HepG2 (cell line): ENCODE data around the gene RAB1B. TPM values are rescaled to one million over a fixed set of nuclear protein-coding genes. Genes with fewer than 3 reads are reported as not detected.

ENCODE experiments used
- GLI4 ChIP-seq: sonication (generic); formaldehyde crosslinking; IDR thresholded peaks from 2 replicates; pipeline ENCODE4 v1.5.1; 2020; ENCODE audit warnings: missing genetic modification reagents, mild to moderate bottlenecking, moderate library complexity, borderline replicate concordance
- HNRNPLL ChIP-seq: fragments of 200-400 bp; formaldehyde crosslinking; IDR thresholded peaks from 2 replicates; pipeline ENCODE4 v1.6.1; 2017; ENCODE audit warnings: mild to moderate bottlenecking, low read depth, low read length; ENCODE audit not compliant: poor library complexity, severe bottlenecking
- NFRKB ChIP-seq: fragments of 450-650 bp; IDR thresholded peaks from 2 replicates; pipeline ENCODE4 v1.6.1; 2017
- POLR2A ChIP-seq, 2 experiments: IDR thresholded peaks; 2 replicates each; pipeline ENCODE4 v1.6.1; 2011; ENCODE audit warnings: low read depth in 2 of 2, low read length in 2 of 2, mild to moderate bottlenecking in 1 of 2, moderate library complexity in 1 of 2; ENCODE audit not compliant: insufficient read depth in 1 of 2
- ZIK1 ChIP-seq: sonication (generic); formaldehyde crosslinking; IDR thresholded peaks from 2 replicates; pipeline ENCODE4 v1.5.0; 2020; ENCODE audit warnings: mild to moderate bottlenecking, low read depth, missing genetic modification reagents, borderline replicate concordance
- ZMYM2 ChIP-seq: sonication (generic); formaldehyde crosslinking; IDR thresholded peaks from 2 replicates; pipeline ENCODE4 v1.8.0; 2022; ENCODE audit warnings: mild to moderate bottlenecking, missing genetic modification reagents
- ZNF724P ChIP-seq: sonication (generic); formaldehyde crosslinking; IDR thresholded peaks from 2 replicates; pipeline ENCODE4 v1.8.0; 2022; ENCODE audit warnings: missing genetic modification reagents, borderline replicate concordance
- polyA plus RNA-seq, 8 experiments: library from polyadenylated mRNA; depleted of rRNA in 3 of 8; stranded (reverse) in 7 of 8; unstranded in 1 of 8; fragments of >200 nt; fragmentation: Illumina TruSeq in 4 of 8; extraction: Trizol in 4 of 8; gene quantifications; 2 replicates each; pipeline versions ENCODE4 v1.2.1 to v1.2.3, GENCODE V29; 2011 to 2016; ENCODE audit warnings: low read depth in 4 of 8, missing spikeins in 1 of 8, mixed read lengths in 1 of 8; ENCODE audit not compliant: insufficient read depth in 1 of 8
- total RNA-seq, 5 experiments: library from RNA; depleted of rRNA; stranded (reverse); fragments of >200 nt; fragmentation: Illumina TruSeq; extraction: Trizol; gene quantifications; 2 replicates each; pipeline ENCODE4 v1.2.3, GENCODE V29; 2016; ENCODE audit warnings: low read depth in 1 of 5
- TF ChIP-seq, protein P1 (sequence below), 2 experiments: sonication (generic) in 1 of 2; formaldehyde crosslinking in 1 of 2; IDR thresholded peaks; 2 replicates each; pipeline versions ENCODE4 v1.4.0 to v1.6.1; 2016 to 2020; ENCODE audit warnings: borderline replicate concordance in 1 of 2, low read depth in 1 of 2, mild to moderate bottlenecking in 1 of 2, missing genetic modification reagents in 1 of 2
- TF ChIP-seq, protein P2 (sequence below): sonication (generic); formaldehyde crosslinking; IDR thresholded peaks from 2 replicates; pipeline ENCODE4 v1.5.0; 2020; ENCODE audit warnings: mild to moderate bottlenecking, missing genetic modification reagents, borderline replicate concordance
- TF ChIP-seq, protein P3 (sequence below): sonication (generic); formaldehyde crosslinking; IDR thresholded peaks from 2 replicates; pipeline ENCODE4 v1.8.0; 2023; ENCODE audit warnings: mild to moderate bottlenecking, missing genetic modification reagents
- TF ChIP-seq, protein P4 (sequence below): sonication (generic); formaldehyde crosslinking; IDR thresholded peaks from 2 replicates; pipeline ENCODE4 v1.8.1; 2023; ENCODE audit warnings: mild to moderate bottlenecking, missing genetic modification reagents, borderline replicate concordance
- TF ChIP-seq, protein P5 (sequence below): IDR thresholded peaks from 2 replicates; pipeline ENCODE4 v1.6.1; 2016; ENCODE audit warnings: low read depth, borderline replicate concordance

RAB1B gene
- total and polyA plus RNA-seq, 2 of the 13 experiments (the other 11 are each of a cell fraction or from before 2014, with no cell fraction given), result 77.9 to 87.9 TPM

DNA sequence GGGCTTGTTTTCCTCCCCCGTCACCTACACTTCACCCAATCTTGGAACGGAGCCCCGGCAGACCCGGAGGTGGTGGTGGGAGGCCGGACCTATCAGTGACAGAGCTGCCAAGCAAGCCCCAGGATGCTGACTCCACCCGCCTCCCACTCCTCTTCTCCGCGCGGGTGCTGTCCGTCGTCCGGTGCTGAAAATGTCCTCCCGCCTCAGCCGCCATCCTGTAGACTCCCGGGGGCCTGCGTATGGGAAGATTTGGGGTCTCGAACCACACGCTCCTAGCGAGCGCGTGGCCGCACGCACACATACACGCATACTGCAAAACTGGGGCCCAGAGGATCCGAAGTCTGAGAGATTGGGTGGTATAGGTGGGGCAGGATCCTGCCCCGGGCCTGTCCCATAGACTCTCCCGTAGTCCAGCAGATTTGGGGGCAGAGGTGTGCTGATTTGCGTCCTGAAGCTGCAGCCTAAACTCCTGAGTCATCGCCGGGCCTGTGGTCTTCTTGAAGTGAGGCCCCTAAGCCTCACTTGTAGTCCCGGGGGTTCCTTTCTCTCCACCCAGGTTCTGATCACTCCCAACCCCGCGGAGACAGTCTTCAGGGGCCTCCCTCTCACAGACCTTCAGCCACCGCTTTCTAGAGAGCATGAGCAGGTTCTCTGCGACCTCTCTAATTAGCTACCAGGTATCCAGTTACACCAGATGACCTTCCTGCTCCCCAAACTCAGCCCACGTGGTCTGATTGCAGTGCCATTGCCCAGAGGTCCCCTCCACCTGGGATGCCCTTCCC lies 21.3 kb downstream of the RAB1B start (continued):
- TF ChIP-seq, protein P1, sequence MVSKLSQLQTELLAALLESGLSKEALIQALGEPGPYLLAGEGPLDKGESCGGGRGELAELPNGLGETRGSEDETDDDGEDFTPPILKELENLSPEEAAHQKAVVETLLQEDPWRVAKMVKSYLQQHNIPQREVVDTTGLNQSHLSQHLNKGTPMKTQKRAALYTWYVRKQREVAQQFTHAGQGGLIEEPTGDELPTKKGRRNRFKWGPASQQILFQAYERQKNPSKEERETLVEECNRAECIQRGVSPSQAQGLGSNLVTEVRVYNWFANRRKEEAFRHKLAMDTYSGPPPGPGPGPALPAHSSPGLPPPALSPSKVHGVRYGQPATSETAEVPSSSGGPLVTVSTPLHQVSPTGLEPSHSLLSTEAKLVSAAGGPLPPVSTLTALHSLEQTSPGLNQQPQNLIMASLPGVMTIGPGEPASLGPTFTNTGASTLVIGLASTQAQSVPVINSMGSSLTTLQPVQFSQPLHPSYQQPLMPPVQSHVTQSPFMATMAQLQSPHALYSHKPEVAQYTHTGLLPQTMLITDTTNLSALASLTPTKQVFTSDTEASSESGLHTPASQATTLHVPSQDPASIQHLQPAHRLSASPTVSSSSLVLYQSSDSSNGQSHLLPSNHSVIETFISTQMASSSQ (IDR thresholded peaks at IDR 0.05; ENCODE audit: low read depth), result no peak
- TF ChIP-seq, protein P1 (CRISPR knock-in tag; IDR thresholded peaks at IDR 0.05; ENCODE audit: borderline replicate concordance), result no peak
- TF ChIP-seq, protein P2, sequence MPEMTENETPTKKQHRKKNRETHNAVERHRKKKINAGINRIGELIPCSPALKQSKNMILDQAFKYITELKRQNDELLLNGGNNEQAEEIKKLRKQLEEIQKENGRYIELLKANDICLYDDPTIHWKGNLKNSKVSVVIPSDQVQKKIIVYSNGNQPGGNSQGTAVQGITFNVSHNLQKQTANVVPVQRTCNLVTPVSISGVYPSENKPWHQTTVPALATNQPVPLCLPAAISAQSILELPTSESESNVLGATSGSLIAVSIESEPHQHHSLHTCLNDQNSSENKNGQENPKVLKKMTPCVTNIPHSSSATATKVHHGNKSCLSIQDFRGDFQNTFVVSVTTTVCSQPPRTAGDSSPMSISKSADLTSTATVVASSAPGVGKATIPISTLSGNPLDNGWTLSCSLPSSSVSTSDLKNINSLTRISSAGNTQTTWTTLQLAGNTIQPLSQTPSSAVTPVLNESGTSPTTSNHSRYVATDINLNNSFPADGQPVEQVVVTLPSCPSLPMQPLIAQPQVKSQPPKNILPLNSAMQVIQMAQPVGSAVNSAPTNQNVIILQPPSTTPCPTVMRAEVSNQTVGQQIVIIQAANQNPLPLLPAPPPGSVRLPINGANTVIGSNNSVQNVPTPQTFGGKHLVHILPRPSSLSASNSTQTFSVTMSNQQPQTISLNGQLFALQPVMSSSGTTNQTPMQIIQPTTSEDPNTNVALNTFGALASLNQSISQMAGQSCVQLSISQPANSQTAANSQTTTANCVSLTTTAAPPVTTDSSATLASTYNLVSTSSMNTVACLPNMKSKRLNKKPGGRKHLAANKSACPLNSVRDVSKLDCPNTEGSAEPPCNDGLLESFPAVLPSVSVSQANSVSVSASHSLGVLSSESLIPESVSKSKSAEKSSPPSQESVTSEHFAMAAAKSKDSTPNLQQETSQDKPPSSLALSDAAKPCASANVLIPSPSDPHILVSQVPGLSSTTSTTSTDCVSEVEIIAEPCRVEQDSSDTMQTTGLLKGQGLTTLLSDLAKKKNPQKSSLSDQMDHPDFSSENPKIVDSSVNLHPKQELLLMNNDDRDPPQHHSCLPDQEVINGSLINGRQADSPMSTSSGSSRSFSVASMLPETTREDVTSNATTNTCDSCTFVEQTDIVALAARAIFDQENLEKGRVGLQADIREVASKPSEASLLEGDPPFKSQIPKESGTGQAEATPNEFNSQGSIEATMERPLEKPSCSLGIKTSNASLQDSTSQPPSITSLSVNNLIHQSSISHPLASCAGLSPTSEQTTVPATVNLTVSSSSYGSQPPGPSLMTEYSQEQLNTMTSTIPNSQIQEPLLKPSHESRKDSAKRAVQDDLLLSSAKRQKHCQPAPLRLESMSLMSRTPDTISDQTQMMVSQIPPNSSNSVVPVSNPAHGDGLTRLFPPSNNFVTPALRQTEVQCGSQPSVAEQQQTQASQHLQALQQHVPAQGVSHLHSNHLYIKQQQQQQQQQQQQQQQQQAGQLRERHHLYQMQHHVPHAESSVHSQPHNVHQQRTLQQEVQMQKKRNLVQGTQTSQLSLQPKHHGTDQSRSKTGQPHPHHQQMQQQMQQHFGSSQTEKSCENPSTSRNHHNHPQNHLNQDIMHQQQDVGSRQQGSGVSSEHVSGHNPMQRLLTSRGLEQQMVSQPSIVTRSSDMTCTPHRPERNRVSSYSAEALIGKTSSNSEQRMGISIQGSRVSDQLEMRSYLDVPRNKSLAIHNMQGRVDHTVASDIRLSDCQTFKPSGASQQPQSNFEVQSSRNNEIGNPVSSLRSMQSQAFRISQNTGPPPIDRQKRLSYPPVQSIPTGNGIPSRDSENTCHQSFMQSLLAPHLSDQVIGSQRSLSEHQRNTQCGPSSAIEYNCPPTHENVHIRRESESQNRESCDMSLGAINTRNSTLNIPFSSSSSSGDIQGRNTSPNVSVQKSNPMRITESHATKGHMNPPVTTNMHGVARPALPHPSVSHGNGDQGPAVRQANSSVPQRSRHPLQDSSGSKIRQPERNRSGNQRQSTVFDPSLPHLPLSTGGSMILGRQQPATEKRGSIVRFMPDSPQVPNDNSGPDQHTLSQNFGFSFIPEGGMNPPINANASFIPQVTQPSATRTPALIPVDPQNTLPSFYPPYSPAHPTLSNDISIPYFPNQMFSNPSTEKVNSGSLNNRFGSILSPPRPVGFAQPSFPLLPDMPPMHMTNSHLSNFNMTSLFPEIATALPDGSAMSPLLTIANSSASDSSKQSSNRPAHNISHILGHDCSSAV (CRISPR knock-in tag), result no peak
- TF ChIP-seq, protein P3, sequence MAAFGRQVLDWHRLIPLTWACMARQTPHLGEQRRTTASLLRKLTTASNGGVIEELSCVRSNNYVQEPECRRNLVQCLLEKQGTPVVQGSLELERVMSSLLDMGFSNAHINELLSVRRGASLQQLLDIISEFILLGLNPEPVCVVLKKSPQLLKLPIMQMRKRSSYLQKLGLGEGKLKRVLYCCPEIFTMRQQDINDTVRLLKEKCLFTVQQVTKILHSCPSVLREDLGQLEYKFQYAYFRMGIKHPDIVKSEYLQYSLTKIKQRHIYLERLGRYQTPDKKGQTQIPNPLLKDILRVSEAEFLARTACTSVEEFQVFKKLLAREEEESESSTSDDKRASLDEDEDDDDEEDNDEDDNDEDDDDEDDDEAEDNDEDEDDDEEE (CRISPR knock-in tag), result peak; percentile 91; the same call in 1 of the 2 replicates
- TF ChIP-seq ZMYM2 (CRISPR knock-in tag) (0 out of 2 replicates have a peak, but pooled peaks have one; percentile 35), HNRNPLL (no peak), ZIK1 (CRISPR knock-in tag) (peak; percentile 76), NFRKB (no peak), GLI4 (CRISPR knock-in tag) (peak; percentile 61; the same call in 1 of the 2 replicates), POLR2A (IDR thresholded peaks at IDR 0.05; ENCODE audit: insufficient read depth in 1 of 2, low read depth in 2 of 2, low read length in 2 of 2) (no peak), ZNF724P (CRISPR knock-in tag) (peak; percentile 66; the same call in 1 of the 2 replicates)
- TF ChIP-seq, protein P4, sequence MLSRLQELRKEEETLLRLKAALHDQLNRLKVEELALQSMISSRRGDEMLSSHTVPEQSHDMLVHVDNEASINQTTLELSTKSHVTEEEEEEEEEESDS (CRISPR knock-in tag), result no peak; the same call in 1 of the 2 replicates
- TF ChIP-seq, protein P5, sequence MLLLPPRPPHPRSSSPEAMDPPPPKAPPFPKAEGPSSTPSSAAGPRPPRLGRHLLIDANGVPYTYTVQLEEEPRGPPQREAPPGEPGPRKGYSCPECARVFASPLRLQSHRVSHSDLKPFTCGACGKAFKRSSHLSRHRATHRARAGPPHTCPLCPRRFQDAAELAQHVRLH (CRISPR knock-in tag), result peak; percentile 57; the same call in 1 of the 2 replicates
